HG03439 (cell line): Measurements from ENCODE around the gene TRABD2B.

Experiments
- ATAC-seq: cut with Tn5 transposase; IDR thresholded peaks from one replicate; pipeline ENCODE4 v1.9.1; 2021; ENCODE audit warnings: mild to moderate bottlenecking, moderate library complexity; ENCODE audit not compliant: unreplicated experiment

TRABD2B gene

GRCh38 chr1:47711848-47712492 lies 285.2 kb downstream of the TRABD2B start:
- no peak for ATAC-seq

- no peak for ATAC-seq
Observed at GRCh38 chr1:47711184-47711847, 285.9 kb downstream of the TRABD2B start.
